Measurements from ENCODE around the gene INO80E.
A peak's percentile ranks its signal among the peaks of the same experiment; 100 is the strongest.

Gene INO80E

DNA sequence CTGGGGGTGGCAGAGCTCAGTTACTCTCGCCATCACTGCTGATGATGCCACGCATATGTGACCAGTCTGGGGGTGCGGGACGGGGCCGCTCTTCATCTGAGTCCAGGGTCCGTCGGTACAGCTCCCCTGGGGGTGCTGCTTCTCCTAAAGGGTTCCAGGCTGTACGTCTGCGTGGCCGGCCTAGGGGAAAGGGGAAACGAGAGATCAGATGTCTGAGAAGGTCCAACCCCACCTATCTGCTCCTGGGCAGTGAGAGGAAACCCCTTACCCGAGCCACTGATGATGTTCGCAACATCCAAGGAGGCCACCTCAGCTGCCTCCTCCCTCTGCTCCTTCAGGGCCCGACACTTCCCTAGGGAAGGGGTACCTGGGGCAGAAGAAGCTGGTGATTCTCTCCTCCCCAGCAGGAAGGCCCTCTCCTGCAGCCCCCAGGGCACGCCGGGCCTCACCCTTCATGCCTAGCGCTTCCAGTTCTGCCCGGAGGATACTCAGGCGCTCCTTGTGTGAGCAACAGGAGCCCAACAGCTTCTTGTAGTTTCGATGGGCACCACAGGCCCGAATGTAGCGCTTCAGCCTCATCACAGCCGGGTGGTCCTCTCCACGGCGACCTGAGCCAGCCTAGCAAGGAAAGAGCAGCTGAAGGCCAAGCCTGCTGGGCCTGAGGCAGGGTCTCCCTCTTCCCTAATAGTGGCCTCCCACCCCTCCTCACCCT lies 2.7 kb upstream of the INO80E start:
- DNase-seq = no peak

DNA sequence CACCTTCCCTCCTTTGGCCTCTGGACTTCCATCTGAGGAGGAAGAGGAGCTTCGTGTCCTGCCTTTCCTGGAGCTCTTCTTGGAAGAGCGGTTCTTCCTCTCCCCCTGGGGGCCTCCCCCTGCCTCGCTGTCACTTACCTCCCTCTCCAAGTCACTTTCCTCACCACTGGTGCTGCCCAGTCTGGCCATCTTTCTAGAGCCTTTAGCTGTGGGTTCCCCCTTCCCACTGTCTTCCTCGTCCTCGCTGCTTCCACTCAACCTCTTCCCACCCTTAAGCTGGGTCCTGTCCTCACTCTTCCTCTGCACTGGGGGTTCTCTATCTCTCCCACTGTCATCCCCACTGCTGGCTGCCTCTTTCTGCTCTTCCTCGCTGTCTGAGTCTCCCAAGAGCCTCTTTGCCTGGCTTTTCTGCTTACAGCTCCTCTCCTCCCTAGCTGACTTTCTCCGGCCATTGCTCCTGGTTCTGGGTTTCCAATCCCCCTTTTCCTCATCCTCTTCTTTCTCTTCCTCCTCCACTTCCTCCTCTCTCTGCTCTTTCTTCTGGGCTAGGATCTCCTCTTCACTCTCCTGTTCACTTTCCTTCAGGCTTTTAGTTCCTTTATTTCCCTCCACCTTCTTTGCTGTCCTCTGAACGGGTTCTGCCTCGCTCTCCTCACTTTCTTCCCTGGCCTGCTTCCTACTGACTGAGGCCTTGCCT lies 2.0 kb upstream of the INO80E start:
- DNase-seq = no peak

DNA sequence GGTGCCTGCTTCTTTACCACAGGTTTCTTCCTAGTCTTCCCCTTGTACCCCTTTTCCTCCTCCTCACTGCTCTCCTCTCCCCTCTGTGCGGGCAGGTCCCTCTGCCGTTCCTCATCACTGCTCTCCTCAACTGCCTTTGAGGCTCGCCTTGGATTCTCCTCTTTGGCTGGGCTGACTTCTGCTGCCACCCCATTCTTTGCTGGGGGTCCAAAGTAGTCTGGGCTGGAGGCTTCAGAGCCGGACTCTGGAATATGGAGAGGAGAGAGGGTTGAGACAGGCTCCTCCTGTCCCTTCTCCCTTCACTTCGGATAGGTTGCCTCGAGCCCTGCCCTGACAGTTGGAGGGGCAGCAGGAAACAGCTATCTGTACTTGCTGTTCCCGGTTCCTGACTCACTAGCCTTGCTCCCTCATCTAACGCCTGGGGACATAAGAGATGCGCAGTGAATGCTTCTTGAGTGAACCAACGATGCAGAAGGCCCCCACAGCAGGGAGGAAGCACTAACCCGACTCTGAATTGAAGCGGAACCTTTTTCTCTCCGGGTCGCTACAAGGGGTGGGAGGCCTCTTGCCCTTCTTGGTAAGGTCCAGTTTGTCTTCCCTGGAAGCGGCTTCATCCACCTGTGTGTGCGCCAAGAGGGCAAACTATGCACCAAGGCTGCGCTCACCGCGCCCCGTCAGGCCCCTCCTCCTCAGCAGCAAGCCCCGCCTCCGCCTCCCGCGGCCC lies 1.3 kb upstream of the INO80E start:
- peak; percentile 71 for DNase-seq

DNA sequence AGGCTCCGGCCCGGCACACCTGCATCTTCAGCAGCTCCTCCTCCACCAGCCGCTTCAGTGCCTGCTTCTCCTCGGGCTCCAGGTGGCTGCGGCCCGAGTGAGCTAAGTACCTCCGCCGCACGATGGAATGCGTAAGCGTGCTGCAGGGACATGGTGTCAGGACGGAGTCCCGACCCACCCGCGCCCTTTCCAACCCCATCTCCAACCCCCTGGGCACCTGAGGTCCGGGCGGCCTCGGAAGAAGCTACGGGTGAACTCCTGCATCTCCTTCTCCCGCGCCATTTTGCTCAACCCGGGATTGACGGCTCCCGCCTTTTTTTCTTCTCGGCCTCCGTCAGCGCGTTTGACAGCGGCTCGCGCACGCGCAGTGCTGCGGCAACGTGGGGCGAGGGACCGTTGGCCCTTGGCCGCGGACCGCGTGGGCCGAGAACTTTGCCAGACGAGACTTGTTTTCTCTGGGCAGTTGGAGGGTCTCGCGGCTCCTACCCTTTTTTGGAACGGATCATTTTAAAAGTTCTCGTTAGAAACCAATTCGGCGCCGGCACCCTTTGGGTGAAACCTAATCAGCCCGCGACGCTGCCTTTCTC lies 624 bp upstream of the INO80E start, which contains the start of gene HIRIP3:
Gene HIRIP3 (minus strand): TSS at position 294 of the 587 bp plus-strand sequence. CDS start 12 bp downstream, at position 282.
- peak; percentile 96 for DNase-seq

DNA sequence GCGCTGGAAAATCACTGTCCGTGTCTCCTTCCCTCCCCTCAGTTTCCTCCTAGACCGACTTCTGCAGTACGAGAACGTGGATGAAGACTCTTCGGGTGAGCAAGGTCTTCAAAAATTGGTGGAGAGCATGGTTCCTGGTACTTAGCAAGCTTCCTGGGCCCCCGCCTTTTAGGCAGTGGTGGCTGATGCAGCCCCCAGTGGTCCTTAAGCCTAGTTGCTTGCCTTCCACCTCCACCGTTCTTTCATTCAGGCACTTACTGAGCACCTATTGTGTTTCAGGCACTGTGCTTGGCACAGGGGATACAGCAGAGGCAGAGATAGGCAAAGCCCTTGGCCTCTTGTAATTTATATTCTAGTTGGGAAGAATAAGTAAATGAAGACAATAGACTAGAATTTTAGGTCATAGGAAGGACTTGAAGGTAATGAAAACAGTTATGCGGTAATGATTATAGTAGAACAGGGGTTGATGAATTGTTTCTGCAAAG lies 767 bp downstream of the INO80E start:
- DNase-seq = peak; percentile 48

DNA sequence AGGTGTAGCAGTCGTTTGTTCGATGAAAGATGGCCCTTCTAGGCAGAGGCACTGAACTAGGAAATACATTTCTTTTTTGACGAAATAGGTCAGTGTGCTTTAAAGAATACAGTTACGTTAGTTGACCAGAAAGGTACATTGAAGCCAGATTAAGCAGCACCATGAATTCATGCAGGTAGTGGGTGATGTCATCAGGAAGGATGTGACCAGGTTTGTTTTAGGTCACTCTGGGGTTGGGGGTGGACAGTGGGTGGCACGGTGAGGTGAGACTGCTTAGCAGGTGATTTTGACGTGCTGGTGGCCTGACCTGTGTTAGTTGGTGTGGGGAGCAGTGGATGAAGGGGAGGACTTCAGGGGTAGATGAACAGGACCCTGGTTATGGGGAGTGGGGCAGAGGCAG lies 3.6 kb downstream of the INO80E start:
- no peak for DNase-seq

DNA sequence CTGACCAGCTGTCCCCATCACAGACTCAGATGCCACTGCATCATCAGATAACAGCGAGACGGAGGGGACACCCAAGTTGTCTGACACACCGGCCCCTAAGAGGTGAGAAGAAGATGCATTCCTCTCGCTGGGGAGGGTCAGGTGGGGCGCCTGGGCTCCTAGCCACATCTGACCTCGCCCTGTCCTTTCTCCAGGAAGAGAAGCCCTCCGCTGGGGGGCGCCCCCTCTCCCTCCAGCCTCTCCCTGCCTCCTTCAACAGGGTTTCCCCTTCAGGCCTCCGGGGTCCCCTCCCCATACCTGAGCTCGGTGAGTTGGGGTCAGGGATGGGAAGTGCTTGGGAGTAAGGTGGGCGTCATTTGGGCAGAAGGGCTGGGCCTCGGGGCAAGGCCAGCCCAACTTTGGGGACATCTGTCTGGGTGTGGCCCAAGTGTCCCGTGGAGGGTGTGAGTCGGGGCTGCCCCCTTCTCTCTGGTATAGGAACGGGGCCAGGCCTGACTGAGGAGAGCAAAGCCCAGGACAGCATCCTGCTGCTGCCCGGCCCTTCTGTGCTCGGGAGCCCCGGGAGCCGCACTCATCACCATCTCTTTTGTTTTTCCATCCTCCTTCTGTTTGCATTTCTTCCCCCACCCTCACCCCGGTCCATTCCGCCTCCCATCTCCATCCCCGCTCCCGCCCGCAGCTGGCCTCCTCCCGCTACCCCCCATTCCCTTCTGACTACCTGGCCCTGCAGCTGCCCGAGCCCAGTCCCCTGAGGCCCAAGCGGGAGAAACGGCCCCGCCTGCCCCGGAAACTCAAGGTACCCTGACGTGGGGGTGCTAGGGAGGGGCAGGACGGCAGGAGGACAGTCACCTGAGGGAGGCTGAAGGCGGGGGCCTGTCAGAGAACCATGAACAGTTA lies 4.9 kb downstream of the INO80E start:
- DNase-seq = no peak

DNA sequence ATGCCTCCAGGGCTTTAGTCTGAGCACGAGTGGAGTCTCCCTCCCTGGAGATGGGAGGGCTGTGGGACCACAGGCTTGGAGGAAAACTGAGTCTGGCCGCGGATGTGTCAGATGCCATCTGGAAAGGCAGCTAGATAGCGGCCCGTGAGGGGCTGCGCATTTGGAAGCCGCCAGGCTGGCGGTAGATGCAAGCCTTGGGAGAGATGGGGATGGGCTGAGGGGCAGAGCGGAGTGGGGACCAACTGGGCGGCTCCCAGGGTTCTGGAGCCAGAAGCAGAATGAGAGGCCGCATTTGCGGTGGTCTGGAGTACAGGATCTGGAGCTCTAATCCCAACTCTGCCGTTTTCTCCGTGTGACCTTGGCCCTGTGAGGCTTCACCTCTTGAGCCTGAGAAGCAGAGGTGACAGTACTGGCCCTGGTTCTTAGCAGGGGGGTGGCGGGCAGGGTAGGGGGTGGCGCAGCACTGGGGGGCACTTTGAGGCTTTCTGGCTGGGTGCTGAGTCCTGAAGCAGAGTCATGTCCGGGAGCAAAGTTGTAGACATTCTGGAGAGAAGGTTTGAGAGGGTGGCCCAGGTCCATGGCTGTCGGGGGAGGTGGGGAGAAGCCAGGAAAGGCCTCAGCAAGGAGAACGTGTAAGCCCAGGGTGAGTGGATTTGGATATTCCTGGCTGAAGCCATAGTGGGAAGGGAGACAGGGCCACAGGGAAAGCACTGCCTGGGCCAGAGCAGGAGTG lies 6.7 kb downstream of the INO80E start:
- no peak for DNase-seq

DNA sequence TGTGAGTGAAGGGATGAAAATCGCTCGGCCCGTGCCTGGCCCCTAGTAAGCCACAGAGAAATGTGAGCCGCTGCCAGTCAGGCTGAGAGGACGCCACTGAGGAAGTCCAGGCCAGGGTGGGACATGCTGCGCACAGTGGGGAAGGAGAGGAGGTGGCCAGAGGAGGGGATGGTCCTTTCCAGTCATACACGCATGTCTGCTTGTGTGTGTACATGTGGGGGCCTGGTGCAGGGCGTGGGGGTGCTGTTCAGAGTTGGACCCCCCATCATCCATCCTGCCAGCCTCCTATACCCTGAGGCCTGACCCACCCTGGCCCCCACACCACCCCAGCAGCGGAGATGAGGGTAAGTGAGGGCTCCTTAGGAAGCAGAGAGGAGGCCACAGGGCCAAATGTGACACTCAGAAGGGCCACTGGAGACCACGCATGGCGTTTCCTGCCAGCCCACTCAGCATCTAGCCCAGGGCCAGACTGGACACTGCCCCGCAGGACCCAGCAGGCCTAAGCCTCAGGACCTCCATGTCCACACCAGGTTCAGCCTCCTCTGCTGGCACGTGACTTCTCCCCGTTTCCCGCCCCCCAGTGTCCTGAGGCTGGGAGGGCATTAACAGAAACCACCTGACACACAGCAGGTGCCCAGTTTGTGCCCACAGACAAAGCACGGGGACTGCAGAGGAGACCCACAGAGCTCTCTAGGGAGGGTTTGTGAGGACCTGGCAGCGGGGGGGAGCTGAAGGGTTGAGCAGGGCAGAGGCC lies 7.8 kb downstream of the INO80E start:
- DNase-seq = no peak

DNA sequence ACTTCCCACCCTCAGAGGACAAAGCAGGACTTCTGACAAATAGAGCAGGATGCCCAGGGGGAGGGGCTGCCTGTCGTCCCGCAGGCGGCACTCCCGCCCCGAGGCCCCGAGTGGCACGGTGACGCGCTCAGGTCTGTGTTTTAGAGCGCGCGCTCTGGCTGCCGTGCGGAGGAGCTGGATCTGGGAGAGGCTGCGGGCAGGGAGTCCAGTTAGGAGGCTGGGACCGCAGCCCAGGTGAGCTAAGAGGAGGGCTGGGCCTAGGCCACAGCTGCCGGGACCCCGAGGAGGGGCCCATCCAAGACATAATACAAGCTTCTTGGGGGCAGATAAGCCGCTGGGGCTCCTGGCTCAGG lies 8.4 kb downstream of the INO80E start:
- no peak for DNase-seq

DNA sequence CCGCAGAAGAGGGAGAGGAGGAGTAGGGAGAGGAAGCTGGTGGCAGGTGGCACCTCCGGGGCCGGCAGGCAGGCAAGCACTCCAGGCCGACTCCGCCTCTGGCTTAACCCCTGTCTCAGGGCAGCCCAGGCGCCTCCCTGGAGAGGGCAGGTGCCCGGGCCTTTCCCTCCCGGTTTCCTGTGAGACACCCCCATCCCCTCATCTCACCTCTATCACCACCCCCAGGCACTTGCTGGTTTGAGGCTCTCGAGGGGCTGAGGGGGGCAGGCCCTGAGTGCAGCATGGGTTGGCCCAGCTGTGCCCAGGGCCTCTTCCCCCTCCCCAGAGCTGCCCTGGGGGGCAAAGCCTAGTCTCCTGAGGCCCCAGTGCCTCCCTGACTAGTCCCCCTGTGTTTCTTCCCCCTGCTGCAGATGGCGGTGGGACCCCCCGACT lies 8.8 kb downstream of the INO80E start:
- peak; percentile 35 for DNase-seq

DNA sequence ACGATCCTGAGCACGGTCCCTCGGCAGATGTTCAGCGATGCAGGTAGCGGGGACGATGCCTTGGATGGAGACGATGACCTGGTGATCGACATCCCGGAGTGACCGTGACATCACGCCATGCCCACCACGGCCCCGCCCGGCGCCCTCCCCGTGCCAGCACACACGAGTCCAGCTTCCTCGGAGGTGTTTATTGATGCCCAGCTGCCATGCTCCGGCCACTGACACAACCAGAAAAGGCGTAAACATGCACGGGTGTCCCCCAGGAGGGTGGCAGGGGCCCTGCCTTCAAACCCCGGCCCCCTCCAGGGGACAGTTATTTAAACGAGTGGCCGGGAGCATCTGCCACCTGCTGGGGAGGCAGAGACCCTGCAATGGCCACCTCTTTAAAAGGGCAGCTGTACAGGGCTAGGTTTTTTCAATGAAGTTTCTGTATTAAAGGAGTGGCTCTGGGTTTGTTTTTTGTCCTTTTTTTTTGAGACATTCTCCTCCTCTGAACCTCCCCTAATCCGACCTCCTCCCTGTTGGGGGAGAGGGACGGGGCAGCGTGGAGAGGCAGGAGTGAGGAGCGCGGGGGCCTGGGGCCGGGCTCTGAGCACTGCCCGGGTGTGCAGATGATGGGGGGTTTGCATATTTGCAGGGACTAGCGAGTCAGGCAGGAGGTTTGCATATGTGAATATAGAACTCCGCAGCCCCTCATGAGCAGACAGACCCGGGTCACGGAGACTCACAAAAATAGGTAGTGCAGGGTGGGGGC lies 9.5 kb downstream of the INO80E start:
- DNase-seq = peak; percentile 82

DNA sequence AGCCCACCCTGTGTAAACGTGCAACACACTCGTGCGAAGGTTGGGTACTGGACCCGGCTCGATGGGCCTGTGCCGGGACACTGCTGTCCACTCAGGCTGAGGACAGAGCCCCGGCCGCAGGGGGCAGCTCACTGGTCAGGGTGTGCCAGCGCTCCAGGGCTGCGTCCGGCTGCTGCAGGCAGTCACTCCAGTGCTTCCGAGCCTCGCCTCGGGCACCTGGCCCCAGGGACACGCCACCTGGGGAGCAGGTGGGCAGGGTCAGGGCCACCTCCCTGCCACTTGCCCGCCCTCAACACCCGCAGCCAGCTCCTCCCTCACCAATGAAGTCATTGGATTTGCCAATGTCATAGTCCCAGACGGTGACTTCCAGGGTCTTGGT lies 10.0 kb downstream of the INO80E start:
- DNase-seq = no peak

DNA sequence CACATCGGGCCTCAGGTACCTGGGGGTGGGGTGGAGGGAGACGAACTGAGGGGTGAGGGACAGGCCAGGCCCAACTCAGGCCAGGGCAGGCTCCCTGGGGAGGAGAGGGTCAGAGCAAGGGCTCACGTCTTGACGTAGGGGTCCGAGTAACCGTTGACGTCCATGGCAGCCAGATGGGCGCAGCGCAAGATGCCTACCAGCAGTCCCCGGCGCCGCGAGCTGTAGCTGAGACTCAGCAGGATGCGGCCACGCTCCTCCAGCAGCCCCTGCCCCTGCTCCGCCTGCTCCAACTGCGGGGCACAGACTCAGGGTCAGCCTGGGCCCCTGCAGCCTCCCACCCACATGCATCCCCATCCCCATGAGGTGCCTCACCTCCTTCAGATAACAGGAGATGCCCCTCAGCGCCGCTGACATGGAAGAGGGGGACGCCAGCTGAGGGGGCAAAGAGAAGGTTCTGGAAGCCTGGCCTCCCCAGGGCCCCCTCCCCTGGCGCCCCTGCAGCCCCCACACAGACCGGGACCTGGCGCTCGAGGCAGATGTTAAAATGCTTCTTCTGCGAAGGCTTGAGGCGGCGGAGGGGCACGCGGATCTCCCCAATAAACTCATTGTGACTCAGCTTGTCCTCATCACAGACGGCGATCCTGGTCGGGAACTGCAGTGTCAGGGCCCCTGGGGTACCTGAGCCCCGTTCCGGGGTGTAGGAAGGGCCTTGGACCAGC lies 10.8 kb downstream of the INO80E start:
- no peak for DNase-seq

DNA sequence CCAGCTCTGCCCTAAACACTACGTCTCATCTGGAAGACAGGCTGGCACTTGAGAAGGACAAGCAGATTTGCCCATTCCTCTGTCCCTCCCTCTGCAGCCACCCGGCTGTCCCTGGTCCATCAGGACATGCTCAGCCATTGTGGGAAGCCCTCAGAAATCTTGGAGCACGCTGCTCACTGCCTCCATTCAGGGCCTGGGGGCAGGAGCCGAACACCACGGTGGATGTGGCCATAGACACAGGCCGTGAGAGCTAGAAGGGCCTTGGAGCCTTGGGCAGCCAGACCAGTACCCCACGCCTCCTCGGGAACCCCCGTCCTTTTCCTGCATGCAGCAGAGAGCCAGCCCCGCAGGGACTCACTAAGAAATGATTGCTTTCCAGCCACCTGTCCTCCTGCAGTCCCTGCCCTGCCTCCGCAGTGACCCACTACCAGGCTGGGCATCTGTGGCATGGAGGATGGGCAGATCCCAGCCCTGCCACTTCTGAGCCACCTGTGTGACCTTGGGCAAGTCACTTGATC lies 11.4 kb downstream of the INO80E start:
- no peak for DNase-seq

DNA sequence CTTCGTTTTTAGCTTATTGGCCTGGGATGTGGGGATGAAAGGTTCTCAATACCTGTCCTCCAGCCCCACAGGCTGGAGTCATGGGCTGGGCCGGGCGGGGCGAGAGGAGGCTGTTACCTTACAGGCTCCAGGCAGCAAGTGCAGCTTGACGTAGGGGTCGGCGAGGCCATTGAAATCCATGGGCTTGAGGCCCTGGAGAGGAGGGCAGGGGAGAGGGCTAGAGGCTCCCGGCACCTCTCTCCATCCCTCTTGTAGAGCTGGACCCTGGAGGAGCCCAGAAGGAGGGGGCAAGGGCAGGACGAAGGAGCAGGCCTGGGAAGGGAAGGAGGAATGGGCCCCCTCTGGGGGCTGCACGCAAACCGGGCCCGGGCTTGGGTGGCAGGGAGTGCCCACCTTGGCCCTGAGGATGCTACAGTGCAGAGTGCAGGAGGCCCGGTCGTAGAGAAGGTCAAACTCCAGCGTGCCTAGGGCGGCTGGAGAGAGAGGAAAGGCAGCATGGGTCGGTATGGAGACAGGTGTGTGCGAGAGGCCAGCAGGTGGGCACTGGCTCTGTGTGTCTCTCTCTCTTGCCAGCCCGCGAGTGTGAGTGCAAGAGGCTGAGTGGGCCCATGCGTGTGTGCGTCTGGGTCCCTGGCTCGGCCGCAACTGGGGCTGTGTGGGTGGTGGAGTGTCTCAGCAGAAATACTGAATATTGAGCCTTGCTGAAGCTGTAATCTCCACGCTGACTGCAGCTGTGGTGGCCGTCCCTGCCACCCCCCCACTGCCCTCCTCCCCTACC lies 13.2 kb downstream of the INO80E start:
- no peak for DNase-seq

DNA sequence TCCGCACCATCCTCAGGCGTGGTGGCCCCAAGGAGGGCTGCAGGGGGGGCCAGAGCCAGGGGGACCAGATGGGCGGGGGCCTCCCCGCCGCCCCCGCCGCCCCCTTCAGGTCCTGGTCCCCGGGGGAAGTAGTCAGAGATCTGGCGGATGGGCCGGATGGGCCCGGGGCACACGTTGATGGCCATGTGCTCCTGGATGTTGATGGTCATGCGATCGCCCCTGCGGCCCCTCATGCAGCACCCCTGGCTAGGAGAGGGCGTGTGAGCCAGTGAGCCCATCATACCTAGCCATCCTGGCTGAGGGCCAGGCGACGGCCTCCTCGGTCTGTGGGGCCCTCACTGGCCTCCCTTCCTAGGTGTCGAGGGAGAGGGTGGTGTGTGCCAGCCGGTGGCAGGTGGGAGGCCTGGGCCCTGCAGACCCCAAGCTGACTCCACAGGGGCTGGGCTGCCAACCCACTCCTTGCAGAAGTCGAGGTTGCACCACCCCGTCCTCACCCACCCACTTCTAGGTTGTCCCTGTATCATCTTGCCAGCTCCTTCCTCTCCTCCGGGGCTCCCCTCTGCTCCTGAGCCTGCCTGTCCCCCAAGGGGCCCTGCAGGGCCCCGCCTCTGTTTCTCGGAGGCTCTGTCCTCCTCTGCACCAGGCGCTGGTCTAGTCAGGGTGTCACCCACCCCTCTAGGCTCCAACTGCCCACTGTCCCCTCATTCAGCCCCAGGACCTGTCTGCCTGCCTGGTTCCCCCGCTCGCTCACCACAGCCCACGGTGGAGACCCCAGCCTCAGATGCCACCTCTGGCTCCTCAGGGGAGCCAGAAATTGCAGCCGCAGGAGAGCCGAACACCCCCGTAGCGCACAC lies 14.2 kb downstream of the INO80E start:
- DNase-seq = no peak

Measured in hematopoietic multipotent progenitor cell treated with erythropoietin and hydrocortisone succinate and interleukin-3 and kit ligand, for 4 days (in vitro differentiated cells).